ENCODE results near the gene SEMA3D.
A peak's percentile ranks its signal among the peaks of the same experiment; 100 is the strongest.
"Not testable (repeated sequence)": the region's sequence is repeated elsewhere in the genome, so short reads cannot be mapped to it uniquely, and the experiment has no call there.

The SEMA3D gene

DNA sequence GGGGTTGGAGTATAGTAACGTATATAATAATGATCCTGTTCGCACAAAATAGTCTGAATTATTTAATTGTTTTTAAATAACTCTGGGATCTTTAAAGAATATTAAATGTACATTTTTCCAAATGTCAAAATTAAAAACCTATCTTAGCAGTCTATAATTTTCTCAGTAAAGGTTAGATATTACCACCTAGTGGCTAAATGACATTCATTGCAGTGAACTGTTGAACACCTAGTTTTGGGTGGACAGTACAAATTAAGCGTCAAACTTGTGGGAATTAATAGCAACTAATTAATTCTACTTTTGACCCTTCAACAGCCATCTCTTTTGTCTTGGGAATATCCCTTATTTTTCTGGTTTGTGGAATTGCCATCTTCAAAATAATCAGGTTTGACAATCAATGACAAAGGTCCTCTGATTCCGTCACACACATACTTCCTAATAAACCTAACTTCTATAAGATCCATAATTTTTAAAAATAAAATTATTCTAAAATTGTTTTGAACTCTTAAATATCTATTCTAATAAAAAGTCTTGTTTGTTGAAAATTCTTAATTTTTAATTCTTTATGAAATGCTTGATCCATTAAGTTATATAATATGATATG is 165.7 kb downstream of the SEMA3D start:
- in situ Hi-C loops (cut with HindIII; ENCODE audit: low pct_ligation_motif_present, low pct_unique_long_range_greater_than_20kb, low sequenced_read_pairs): loop anchor here (25.0 kb wide), 1 partner anchor 1084 kb away; no protein-coding TSS in a partner anchor
- DNase-seq: peak; percentile 52

DNA sequence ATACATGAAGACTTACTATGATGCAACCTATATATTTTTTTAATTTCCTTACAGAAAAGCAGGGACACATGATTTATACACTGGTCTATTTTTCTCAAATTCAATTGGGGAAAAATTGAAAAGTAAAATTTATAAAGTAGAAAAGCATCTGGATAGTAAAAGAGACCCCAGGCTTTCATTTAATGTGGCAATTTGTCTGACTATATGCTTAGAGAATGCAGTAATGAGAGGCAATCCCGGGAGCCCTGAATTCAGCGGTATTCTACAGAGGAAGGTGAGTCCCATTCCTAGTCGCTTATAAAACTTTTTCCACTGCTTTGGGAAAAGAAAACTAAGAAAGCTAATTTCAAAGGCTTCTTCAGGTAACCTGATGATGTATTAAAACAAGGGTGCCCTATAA is 167.1 kb downstream of the SEMA3D start:
- in situ Hi-C loops (cut with HindIII; ENCODE audit: low pct_ligation_motif_present, low pct_unique_long_range_greater_than_20kb, low sequenced_read_pairs): loop anchor here (10.0 to 25.0 kb wide), 2 partner anchors 765 to 1082 kb away; no protein-coding TSS in a partner anchor
- no peak for DNase-seq

DNA sequence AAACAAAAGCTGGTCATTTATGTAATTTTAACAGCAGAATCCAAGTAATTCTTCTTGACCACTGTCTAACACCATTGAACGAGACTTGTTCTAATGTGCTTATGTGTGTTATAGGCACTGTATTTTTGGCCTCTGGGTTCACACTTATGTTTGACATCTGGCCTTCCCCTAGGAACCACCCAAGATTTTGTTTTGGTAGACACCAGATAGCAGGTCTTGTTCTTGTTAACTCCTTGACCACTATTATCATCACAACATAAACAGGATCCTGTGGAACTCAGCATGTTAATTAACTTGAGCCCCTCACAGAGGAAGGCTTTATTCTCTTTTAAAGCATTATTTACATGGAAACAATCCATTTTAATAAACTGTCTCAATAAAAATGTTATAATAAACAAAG is 167.7 kb downstream of the SEMA3D start:
- DNase-seq: no peak
- in situ Hi-C loops (cut with HindIII; ENCODE audit: low pct_ligation_motif_present, low pct_unique_long_range_greater_than_20kb, low sequenced_read_pairs): loop anchor here (10.0 to 25.0 kb wide), 2 partner anchors 764 to 1082 kb away; no protein-coding TSS in a partner anchor

DNA sequence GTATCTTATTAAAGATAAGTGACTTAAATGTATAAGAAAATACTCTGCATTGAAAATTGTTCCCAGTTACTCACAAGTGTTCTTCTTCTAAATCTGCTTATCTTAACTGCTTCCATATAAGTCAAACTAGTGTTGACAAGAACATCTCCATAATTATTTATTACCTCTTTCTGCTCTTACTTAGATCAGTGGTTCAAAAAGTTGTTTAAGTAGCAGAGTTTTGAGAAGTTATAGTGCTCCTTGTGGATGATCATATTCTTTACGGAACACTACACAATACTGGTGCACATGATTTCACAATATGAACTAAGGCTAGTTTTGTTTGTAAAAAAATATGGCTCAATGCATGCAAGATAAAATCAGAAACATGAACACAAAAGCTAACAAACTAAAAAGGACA is 168.4 kb downstream of the SEMA3D start:
- DNase-seq: no peak
- in situ Hi-C loops (cut with HindIII; ENCODE audit: low pct_ligation_motif_present, low pct_unique_long_range_greater_than_20kb, low sequenced_read_pairs): loop anchor here (10.0 to 25.0 kb wide), 2 partner anchors 764 to 1081 kb away; no protein-coding TSS in a partner anchor

DNA sequence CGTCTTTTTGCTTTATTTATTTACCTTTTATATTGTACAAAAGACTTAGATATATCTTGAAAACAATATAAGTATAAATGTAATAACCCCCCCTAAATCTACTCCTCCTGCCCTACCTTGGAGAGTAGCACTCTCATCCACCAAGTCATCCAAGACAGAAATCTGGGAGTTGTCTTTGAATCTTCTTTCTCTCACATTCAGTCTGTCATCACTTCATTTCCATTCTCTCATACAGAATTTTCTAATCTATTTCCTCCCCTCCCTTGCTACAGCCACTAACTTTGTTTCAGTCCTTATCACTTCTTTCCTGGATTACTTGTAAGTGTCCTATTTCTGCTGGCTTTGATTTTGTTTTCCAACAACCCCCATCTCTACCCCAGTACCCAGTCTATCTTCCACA is 170.6 kb downstream of the SEMA3D start:
- in situ Hi-C loops (cut with HindIII; ENCODE audit: low pct_ligation_motif_present, low pct_unique_long_range_greater_than_20kb, low sequenced_read_pairs): loop anchor here (10.0 to 25.0 kb wide), 2 partner anchors 761 to 1079 kb away; no protein-coding TSS in a partner anchor

DNA sequence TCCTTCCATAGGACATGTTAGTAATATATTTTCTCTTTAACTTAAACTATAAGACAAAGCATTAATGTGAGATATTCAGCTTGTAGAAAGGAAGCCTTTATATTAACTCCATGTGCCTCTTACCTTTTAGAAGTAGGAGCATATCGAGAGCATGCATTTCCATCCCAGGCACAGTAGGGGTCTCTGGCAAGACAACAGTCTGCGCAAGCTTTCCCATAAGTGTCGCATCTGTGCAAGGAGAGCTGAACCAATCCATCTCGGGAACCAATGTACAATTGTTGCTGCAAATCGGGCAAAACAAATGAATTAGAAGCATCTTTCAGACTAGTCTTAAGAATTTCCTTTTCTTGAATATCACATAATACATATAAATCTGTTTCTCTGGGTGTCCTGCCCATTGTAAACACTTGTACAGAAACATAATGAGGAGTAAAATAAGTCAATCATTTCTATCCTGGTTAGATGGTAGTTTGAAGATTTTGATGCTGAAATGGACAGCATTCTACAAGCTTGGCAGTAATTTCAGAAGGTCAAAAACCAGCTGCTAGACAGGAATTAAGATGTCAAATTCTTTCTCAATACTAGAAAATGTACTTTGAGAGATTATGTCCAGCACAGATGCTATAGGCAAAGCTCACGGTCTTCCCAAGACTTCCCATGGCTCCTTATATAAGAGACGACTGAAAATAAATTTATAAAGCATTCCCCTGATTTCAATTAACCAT is 171.8 kb downstream of the SEMA3D start:
- DNase-seq: peak; percentile 15
- in situ Hi-C loops (cut with HindIII; ENCODE audit: low pct_ligation_motif_present, low pct_unique_long_range_greater_than_20kb, low sequenced_read_pairs): loop anchor here (10.0 to 25.0 kb wide), 2 partner anchors 760 to 1078 kb away; no protein-coding TSS in a partner anchor

More for the DNA sequence above, 170.6 kb downstream of the SEMA3D start:
- DNase-seq: no peak

DNA sequence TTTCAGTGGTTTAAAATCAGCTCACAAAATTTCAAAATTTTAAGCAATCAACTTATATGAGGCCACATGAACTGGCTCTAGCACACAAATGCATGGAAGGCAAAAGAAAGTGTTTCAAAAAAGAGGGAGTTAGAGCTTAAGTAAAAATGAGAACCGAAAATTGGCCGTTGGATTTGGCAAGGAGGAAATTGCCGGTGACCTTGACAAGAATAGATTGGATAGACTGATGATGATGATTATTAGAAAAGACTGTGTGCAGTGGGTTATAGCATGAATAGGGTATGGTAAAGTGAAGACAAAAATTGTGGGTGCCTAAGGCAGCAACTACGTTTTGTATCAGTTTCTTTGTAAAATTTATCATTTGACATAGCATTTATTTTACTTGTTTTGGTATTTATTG is 175.7 kb downstream of the SEMA3D start:
- no peak for DNase-seq
- in situ Hi-C loops (cut with HindIII; ENCODE audit: low pct_ligation_motif_present, low pct_unique_long_range_greater_than_20kb, low sequenced_read_pairs): loop anchor here (10.0 to 25.0 kb wide), 2 partner anchors 756 to 1074 kb away; no protein-coding TSS in a partner anchor

DNA sequence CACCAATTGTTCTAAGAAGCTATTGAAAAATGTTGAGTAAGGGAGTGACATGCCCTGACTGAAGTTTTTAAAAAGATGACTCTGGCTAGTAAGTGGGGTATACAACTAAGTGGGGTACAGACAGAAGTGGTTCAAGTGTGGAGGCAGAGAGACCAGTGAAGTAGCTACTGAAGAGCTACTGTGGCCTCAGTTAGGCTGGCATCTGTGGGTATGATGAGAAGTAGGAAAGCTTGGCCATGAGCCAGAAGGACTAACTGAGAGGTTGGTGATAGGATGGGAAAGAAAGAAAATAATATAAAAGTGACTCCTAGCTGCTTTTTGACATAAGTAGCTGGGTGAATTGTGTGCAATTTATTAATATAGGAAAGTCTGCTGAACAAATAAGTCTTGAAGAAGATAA is 176.6 kb downstream of the SEMA3D start:
- in situ Hi-C loops (cut with HindIII; ENCODE audit: low pct_ligation_motif_present, low pct_unique_long_range_greater_than_20kb, low sequenced_read_pairs): loop anchor here (10.0 to 25.0 kb wide), 2 partner anchors 756 to 1073 kb away; no protein-coding TSS in a partner anchor
- DNase-seq: no peak

DNA sequence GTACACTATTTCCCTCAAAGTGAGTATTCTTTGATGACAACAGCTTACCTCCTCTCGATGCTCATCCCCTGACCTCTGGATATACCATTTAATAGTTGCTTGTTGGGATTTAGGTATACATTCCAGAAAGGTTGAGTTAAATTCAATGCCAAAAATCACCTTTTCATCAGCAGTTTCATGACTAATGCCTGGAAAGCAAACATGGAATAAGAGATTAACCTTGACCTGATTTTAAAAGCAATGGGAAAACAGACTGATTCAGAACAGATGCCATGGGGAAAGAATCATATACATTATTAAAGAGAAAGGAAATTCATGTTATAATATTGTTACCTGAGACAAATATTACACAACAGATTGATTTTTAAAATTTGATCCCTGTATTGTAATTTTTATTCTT is 180.1 kb downstream of the SEMA3D start:
- DNase-seq: no peak
- in situ Hi-C loops (cut with HindIII; ENCODE audit: low pct_ligation_motif_present, low pct_unique_long_range_greater_than_20kb, low sequenced_read_pairs): loop anchor here (25.0 kb wide), 1 partner anchor 1069 kb away; no protein-coding TSS in a partner anchor

DNA sequence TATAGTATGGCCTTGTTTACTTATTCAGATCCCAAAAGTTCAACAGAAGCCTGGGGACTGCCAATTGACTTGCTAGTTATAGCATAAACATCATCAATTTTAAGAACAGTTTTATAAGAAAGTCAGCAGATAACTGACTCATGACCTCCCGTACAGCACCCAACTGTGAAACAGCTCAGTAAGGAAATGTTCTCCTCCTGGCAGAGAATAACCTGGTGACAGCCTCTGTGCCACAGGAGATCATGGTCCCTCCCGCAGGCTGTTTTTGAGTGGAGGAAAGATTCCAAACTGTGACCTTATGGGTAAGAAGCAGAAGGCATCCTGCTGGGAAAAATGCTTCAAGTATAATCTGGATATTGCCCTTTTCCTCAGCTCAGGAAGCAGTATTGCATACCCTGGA is 182.5 kb downstream of the SEMA3D start:
- no peak for DNase-seq
- in situ Hi-C loops (cut with HindIII; ENCODE audit: low pct_ligation_motif_present, low pct_unique_long_range_greater_than_20kb, low sequenced_read_pairs): loop anchor here (25.0 kb wide), 1 partner anchor 1067 kb away; no protein-coding TSS in a partner anchor

DNA sequence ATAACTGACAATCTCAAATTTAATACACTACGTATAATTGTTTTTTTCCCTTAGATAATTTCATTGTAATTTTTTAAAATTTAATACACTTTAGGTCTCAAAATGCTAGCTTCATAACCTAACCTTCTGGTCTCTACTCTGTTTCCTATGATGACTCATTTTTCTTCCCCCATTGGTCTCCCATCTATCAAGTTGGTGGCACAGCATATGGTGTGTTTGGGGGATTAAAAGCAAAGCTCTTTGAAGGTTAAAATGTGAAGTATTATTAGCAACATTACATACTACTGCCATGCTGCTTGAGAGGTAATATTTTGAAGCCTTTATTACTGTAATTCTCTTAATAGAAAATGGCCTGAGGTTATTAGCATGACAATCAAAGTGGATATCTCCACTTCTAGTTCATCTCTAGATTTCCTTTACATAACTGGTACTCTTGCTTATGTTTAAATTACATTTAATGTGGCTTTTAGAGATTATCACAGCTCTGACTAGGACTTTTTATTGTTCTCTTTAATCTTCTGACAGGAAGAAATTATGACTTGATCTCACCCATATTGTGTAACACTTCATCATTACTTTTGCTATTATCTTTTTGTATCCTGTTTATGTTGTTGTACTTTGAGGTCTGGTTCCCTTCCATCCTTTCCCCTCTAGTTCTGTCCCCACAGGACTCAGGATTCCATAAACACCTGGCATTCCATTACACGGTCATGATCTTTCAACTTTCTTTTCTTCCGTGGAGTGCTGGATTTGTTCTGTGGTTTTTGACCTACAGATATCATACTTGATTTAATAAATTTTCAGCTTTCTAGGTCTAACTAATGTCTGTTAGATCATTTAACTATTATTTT is 185.1 kb downstream of the SEMA3D start:
- in situ Hi-C loops (cut with HindIII; ENCODE audit: low pct_ligation_motif_present, low pct_unique_long_range_greater_than_20kb, low sequenced_read_pairs): loop anchor here (25.0 kb wide), 1 partner anchor 1064 kb away; no protein-coding TSS in a partner anchor
- no peak for DNase-seq

DNA sequence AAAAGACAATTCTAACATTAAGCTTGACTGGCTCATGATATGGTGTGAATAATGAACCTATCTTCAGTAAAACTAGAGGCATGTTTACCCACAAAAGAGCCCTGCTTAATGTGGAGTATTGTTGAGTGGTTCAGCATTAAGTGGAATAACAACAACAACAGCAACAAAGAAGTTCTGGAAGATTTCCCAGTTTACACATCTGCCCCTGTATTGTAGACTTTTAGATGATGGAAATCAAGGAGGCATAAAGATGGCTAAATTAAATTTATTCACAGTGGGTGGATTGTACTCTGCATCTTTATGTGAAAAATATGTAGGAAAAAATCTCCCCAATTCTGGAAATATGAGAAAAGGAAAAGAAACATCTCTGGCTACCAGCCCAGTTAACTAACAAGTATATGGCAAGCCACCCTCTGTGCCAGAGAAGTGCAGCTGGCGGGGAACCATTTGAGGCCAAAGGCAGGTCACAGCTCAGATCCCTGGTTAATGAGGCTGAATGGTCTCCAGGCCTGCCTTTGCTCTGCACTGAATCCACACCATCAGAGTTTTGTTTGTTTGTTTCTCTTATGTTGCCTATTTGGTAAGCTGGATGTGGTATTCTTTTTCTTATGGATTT is 186.0 kb downstream of the SEMA3D start:
- in situ Hi-C loops (cut with HindIII; ENCODE audit: low pct_ligation_motif_present, low pct_unique_long_range_greater_than_20kb, low sequenced_read_pairs): loop anchor here (25.0 kb wide), 1 partner anchor 1064 kb away; no protein-coding TSS in a partner anchor
- DNase-seq: no peak

DNA sequence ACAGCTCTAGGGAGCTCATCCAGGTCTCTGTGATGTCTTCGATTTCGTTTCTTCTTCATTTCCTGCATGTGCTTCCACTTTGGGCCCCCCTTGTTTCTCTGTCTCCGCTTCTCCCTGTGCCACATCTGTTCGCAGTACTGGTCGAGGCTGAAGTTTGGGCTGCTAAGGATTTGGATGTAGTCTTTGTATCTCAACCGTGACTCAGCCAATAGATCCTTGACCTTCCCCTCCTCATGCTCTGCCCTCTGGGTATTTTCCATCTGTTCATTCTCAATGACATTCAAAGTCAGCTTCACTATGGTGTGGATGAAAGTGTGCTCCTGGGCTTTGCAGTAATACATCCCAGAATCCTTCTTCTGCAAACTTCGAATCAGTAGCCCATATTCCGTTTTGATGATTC is 187.4 kb downstream of the SEMA3D start:
- DNase-seq: no peak
- in situ Hi-C loops (cut with HindIII; ENCODE audit: low pct_ligation_motif_present, low pct_unique_long_range_greater_than_20kb, low sequenced_read_pairs): no loop called here

DNA sequence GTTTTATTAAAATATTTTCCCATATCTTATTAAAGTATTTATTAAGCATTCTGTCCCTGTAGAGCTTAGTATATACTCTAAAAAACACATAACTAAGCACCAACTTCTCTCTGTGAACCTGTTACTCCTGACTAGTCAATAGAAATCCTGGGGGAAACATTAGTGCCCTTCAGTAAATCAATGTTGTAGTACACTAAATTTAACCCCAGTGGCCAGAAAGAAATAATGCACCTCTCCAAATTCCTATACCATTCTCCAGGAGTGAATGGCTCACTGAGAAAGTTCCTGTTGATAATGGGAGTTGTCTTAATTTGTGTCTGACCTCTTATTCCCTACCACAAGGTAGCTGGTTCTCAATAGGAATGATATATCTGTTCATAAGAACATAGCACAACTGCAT is 188.2 kb downstream of the SEMA3D start:
- no peak for DNase-seq
- in situ Hi-C loops (cut with HindIII; ENCODE audit: low pct_ligation_motif_present, low pct_unique_long_range_greater_than_20kb, low sequenced_read_pairs): no loop called here

DNA sequence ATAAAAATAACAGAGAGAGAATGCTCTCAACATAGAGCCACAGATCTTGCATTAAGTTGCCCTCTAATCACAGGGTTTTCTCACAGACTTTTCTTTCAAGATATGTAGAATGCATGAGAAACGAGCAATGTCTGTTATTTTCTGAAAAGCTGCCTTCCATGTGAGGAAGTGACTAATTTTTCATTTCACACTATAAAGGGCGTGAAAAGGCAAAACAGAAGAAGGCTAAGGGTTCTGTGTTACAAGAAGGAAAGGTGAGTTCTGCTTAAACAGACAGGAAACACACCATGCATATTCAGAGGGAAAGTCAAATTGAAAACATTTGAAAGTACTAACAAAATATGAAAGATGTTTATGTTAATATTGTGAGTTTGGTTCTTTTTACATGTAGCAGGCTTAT is 189.2 kb downstream of the SEMA3D start:
- in situ Hi-C loops (cut with HindIII; ENCODE audit: low pct_ligation_motif_present, low pct_unique_long_range_greater_than_20kb, low sequenced_read_pairs): no loop called here
- DNase-seq: no peak

DNA sequence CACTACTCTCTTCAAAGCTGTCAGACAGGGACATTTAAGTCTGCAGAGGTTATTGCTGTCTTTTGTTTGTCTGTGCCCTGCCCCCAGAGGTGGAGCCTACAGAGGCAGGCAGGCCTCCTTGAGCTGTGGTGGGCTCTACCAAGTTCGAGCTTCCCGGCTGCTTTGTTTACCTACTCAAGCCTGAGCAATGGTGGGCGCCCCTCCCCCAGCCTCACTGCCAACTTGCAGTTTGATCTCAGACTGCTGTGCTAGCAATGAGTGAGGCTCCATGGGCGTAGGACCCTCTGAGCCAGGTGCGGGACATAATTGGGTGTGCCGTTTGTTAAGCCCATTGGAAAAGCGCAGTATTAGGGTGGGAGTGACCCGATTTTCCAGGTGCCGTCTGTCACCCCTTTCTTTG is 193.9 kb downstream of the SEMA3D start:
- DNase-seq: not testable (repeated sequence)

DNA sequence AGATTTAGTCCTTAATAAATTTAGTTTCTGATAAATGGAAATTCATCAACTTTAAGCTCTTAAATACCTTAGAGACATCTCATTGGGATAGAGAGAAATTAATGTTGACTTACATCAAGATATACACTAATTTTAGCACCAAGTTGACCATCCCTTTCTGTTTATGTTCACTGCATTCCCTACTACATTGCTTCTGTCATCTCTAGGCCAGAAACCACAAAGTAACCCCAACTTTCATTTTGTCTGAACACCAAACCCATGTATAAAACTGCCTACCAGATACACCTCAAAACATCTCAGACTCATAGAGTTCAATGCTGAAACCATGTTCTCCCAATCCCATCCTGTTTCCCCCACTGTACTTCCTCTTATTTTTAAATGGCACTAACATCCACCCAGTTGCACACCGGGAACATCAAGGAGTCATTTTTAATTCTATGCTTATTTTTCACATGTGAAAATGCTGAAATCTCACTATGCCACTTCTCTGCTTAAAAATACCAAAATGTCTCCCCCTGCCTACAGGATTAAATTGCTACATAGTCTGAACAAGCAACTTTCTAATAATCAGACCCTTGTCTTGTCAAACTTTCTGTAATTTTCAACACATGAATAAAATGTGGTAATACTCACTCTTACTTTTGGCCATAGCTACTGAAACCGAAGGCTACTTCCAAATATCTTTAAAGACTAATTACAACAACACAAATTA is 201.6 kb downstream of the SEMA3D start:
- no peak for DNase-seq
- in situ Hi-C loops (cut with HindIII; ENCODE audit: low pct_ligation_motif_present, low pct_unique_long_range_greater_than_20kb, low sequenced_read_pairs): no loop called here

More for the DNA sequence above, 193.9 kb downstream of the SEMA3D start:
- in situ Hi-C loops (cut with HindIII; ENCODE audit: low pct_ligation_motif_present, low pct_unique_long_range_greater_than_20kb, low sequenced_read_pairs): not testable (repeated sequence)

DNA sequence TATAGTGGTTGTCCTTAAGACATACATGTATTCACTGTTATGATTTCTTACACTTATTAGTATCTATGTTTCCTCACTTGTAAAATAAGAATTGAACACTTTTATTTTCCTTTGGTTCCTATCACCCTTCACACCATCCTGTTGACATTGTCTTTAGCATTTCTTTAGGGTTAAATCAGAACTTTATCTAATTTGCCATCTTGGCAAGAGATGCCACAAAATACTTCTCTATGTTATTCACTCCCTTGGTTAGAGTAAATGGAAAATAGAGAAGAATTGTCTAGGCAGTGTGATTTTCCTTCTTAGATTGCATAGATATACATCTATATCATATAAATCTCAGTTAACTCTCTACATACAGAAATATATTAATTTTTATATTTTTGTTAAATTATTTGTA is 204.7 kb downstream of the SEMA3D start:
- in situ Hi-C loops (cut with HindIII; ENCODE audit: low pct_ligation_motif_present, low pct_unique_long_range_greater_than_20kb, low sequenced_read_pairs): no loop called here
- no peak for DNase-seq
